Endothelial cell of umbilical vein (primary cell): Measurements from ENCODE around the gene PTMA. TPM values are rescaled to one million over a fixed set of nuclear protein-coding genes. Genes with fewer than 3 reads are reported as not detected.

Experiments
- BruUV-seq: library from RNA; stranded (reverse); fragments of 400-500 nt; replicated peaks from 2 replicates; lab custom pipeline; 2021; lab: Mats Ljungman, UMichigan
- CTCF ChIA-PET: fragments of 300-600, 350-600 bp; sonication (Branson Sonifier 250); formaldehyde crosslinking; loops from one replicate; lab custom pipeline; 2021; ENCODE audit warnings: antibody characterized with exemption, inconsistent platforms; lab: Charles Lee
- POLR2A ChIA-PET: fragments of 300-600, 350-600 bp; sonication (Branson Sonifier 250); formaldehyde crosslinking; loops from one replicate; lab custom pipeline; 2021; ENCODE audit warnings: antibody characterized with exemption, inconsistent platforms; lab: Charles Lee
- DNase-seq: peaks from one replicate; pipeline ENCODE4 v3.0.0-alpha.2; 2011; ENCODE audit warnings: low read depth, low spot score
- FAIRE-seq: peaks from 2 replicates; lab custom pipeline; 2011; peaks lifted over from hg19 to GRCh38; lab: Jason Lieb, UNC
- H2AFZ ChIP-seq: 2 replicates; pipeline ENCODE4 v1.6.0; 2012; ENCODE audit warnings: low read depth, low read length, control low read depth, inconsistent platforms
- H3K27ac ChIP-seq: 2 replicates; pipeline ENCODE4 v1.5.1; 2011; ENCODE audit warnings: low read depth, mild to moderate bottlenecking, control low read depth, low read length, moderate library complexity; ENCODE audit not compliant: insufficient read depth
- H3K27me3 ChIP-seq, 2 experiments: 2 replicates each; pipeline versions ENCODE4 v1.6.0 to v1.6.1; 2011; ENCODE audit warnings: low read length in 2 of 2, mixed read lengths in 1 of 2; ENCODE audit not compliant: control insufficient read depth in 2 of 2, insufficient read depth in 2 of 2
- H3K36me3 ChIP-seq, 2 experiments: 2 replicates in 1 of 2; 3 replicates in 1 of 2; pipeline ENCODE4 v1.5.1; 2011; ENCODE audit warnings: low read length in 2 of 2, mild to moderate bottlenecking in 1 of 2, moderate library complexity in 1 of 2; ENCODE audit not compliant: control insufficient read depth in 2 of 2, insufficient read depth in 2 of 2; ENCODE audit errors: extremely low read depth in 1 of 2
- H3K4me1 ChIP-seq: 3 replicates; pipeline ENCODE4 v1.5.1; 2011; ENCODE audit warnings: mild to moderate bottlenecking, low read length; ENCODE audit not compliant: control insufficient read depth, insufficient read depth; ENCODE audit errors: extremely low read depth
- H3K4me2 ChIP-seq: 2 replicates; pipeline ENCODE4 v1.6.1; 2011; ENCODE audit warnings: low read length, control low read depth, mixed read lengths; ENCODE audit not compliant: insufficient read depth
- H3K4me3 ChIP-seq, 3 experiments: fragments of 200-600 bp in 1 of 3; sonication (generic), shearing (Covaris generic) in 1 of 3; replicated peaks in 1 of 3; 2 replicates each; pipeline ENCODE4 v1.5.1; 2011 to 2016; ENCODE audit warnings: control low read depth in 3 of 3, low read length in 3 of 3, mild to moderate bottlenecking in 2 of 3, inconsistent platforms in 1 of 3, low read depth in 1 of 3, moderate library complexity in 1 of 3; ENCODE audit not compliant: insufficient read depth in 1 of 3
- H3K79me2 ChIP-seq: 2 replicates; pipeline ENCODE4 v1.6.0; 2012; ENCODE audit warnings: low read length, inconsistent platforms; ENCODE audit not compliant: control insufficient read depth, insufficient read depth
- H3K9ac ChIP-seq: replicated peaks from 2 replicates; pipeline ENCODE3; 2011; ENCODE audit warnings: low read length, control low read depth; ENCODE audit not compliant: insufficient read depth; ENCODE audit errors: extremely low read depth
- H3K9me1 ChIP-seq: replicated peaks from 3 replicates; pipeline ENCODE4 v1.6.0; 2011; ENCODE audit warnings: mild to moderate bottlenecking, low read length; ENCODE audit not compliant: control insufficient read depth, insufficient read depth; ENCODE audit errors: extremely low read depth
- H3K9me3 ChIP-seq: replicated peaks from 2 replicates; pipeline ENCODE4 v1.5.1; 2012; ENCODE audit warnings: low read length, inconsistent platforms; ENCODE audit not compliant: control insufficient read depth, insufficient read depth
- H4K20me1 ChIP-seq: replicated peaks from 2 replicates; pipeline ENCODE3; 2011; ENCODE audit warnings: mild to moderate bottlenecking, low read length; ENCODE audit not compliant: control insufficient read depth, insufficient read depth; ENCODE audit errors: extremely low read depth
- EZH2 ChIP-seq: IDR thresholded peaks from 2 replicates; pipeline ENCODE4 v1.6.1; 2012; ENCODE audit warnings: borderline replicate concordance, low read depth, mild to moderate bottlenecking, moderate library complexity, low read length, inconsistent platforms; ENCODE audit not compliant: severe bottlenecking
- FOS ChIP-seq: IDR thresholded peaks from 2 replicates; pipeline ENCODE4 v1.6.1; 2011; ENCODE audit warnings: mild to moderate bottlenecking, low read length, moderate library complexity, borderline replicate concordance; ENCODE audit not compliant: insufficient read depth
- GATA2 ChIP-seq: IDR thresholded peaks from 2 replicates; pipeline ENCODE4 v1.7.0; 2011; ENCODE audit warnings: low read depth, mild to moderate bottlenecking, moderate library complexity, mixed read lengths, low read length; ENCODE audit not compliant: insufficient read length, insufficient read depth
- JUN ChIP-seq: IDR thresholded peaks from 2 replicates; pipeline ENCODE4 v1.6.1; 2011; ENCODE audit warnings: borderline replicate concordance, low read depth; ENCODE audit not compliant: insufficient read length, insufficient read depth
- MYC ChIP-seq: IDR thresholded peaks from one replicate; pipeline ENCODE4 v1.6.1; 2011; ENCODE audit warnings: mild to moderate bottlenecking, low read depth, low read length
- POLR2A ChIP-seq: IDR thresholded peaks from 2 replicates; pipeline ENCODE4 v1.6.1; 2012; ENCODE audit warnings: low read depth, mild to moderate bottlenecking, control low read depth, low read length
- POLR2AphosphoS5 ChIP-seq: IDR thresholded peaks from 2 replicates; pipeline ENCODE4 v1.6.1; 2012; ENCODE audit warnings: low read depth, mild to moderate bottlenecking, control low read depth, low read length, moderate library complexity; ENCODE audit not compliant: insufficient read depth
- dilution Hi-C: fragments of 300-500 bp; cut with MboI; formaldehyde crosslinking; loops from one replicate; pipeline ENCODE4 v1.15.0; 2019; ENCODE audit warnings: low sequenced_read_pairs; ENCODE audit not compliant: extremely low pct_ligation_motif_present
- intact Hi-C: fragments of 100-400 bp; cut with micrococcal nuclease; formaldehyde crosslinking; loops from one replicate; pipeline ENCODE4 v1.10.0; 2022
- polyA plus RNA-seq, 4 experiments: library from polyadenylated mRNA; depleted of rRNA in 3 of 4; stranded (reverse) in 3 of 4; unstranded in 1 of 4; fragments of >200 nt; gene quantifications; 2 replicates each; pipeline versions ENCODE4 v1.2.1 to v1.2.3, GENCODE V29; 2011 to 2012; ENCODE audit warnings: missing spikeins in 1 of 4
- total RNA-seq: library from RNA; stranded (reverse); gene quantifications from 2 replicates; pipeline ENCODE4 v1.2.3, GENCODE V29; 2021
- TF ChIP-seq, protein P1 (sequence below), 2 donors: IDR thresholded peaks; 1 replicate in 1 of 2; 2 replicates in 1 of 2; pipeline ENCODE4 v1.5.1; 2011; ENCODE audit warnings: low read length in 2 of 2, mild to moderate bottlenecking in 2 of 2, moderate library complexity in 2 of 2, control low read depth in 1 of 2, inconsistent platforms in 1 of 2, low read depth in 1 of 2; ENCODE audit not compliant: insufficient read depth in 1 of 2; ENCODE audit errors: extremely low read depth in 1 of 2
- TF ChIP-seq, protein P2 (sequence below): IDR thresholded peaks from 2 replicates; pipeline ENCODE4 v1.6.1; 2011; ENCODE audit not compliant: insufficient read depth, insufficient read length

Gene PTMA
- total and polyA plus RNA-seq, 2 donors (not counting 3 experiments of a cell fraction or from before 2014, with no cell fraction given), result 404 to 1,488 TPM

DNA sequence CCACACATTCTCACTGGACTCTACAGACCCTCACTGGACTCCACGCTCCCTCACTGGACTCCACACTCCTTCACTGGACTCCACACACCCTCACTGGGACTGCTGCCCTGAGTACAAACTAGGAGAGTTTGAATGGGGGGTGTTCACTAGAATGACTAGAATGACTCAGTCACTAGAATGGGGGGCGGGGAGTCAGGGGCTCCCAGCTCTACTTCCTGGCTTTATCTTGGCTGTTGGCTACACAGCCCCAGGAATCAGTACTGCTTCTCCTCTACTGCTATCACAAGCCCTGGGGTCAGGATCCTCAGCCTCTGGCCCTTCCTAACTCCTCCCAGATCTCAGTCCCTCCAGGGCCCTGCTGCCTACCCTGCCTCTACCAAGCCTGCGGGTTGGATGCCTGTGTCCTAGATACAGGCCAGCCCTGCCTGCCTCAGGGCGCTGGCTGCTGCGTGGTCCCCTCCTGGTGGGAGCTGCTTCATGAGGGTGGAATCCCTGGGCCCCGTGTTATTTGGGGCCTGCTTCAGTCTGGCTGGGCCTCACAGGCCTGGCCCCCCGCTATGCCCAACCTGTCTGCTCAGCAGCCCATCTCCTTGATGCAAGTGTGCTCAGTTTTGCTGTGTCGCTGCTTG lies 7.8 kb downstream of the PTMA start:
- Histone ChIP-seq H3K36me3 (peaks cover 11 to 17% of the 10 kb centered on the region in 2 experiments), H2AFZ (peak overlapping the region; percentile 22), H3K9me3 (no peaks in the 10 kb centered on the region), H4K20me1 (no peaks in the 10 kb centered on the region), H3K27ac (no peak overlapping the region), H3K27me3 (no peaks in the 10 kb centered on the region), H3K4me2 (no peak overlapping the region), H3K4me1 (peaks cover 27% of the 10 kb centered on the region), H3K79me2 (peaks cover 15% of the 10 kb centered on the region), H3K9ac (no peak overlapping the region), H3K4me3 (no peak overlapping the region), H3K9me1 (no peaks in the 10 kb centered on the region)
- ChIA-PET POLR2A (no interaction called here), CTCF (interaction anchor here (0.6 to 13.8 kb wide), 21 partner anchors 8 to 233 kb away, joined by 3 to 583 read pairs (median 9); partner anchors contain the start of genes COPS7B, PDE6D and PTMA)
- dilution Hi-C loops, result no loop called here
- DNase-seq, result peak; percentile 35
- FAIRE-seq, result peak; percentile 67
- intact Hi-C loops, result loop anchor here (1.0 to 2.0 kb wide), 6 partner anchors 29 to 153 kb away; no protein-coding TSS in a partner anchor
- BruUV-seq, result no TSS peak
- no peak for TF ChIP-seq POLR2A
- peak; percentile 55 for TF ChIP-seq FOS

GRCh38 chr2:231716666-231717280 lies 8.4 kb downstream of the PTMA start:
- CTCF ChIA-PET, result interaction anchor here (1.0 to 13.8 kb wide), 13 partner anchors 8 to 153 kb away, joined by 3 to 583 read pairs (median 18); partner anchors contain the start of genes COPS7B and PTMA
- POLR2A ChIA-PET, result interaction anchor here (0.7 kb wide), 1 partner anchor 9 kb away, joined by 3 read pairs; no protein-coding TSS in a partner anchor
- Histone ChIP-seq H3K27me3 (no peaks in the 10 kb centered on the region), H3K79me2 (peaks cover 8% of the 10 kb centered on the region), H3K4me1 (peaks cover 22% of the 10 kb centered on the region), H3K9ac (no peak overlapping the region), H2AFZ (no peak overlapping the region), H3K9me1 (no peaks in the 10 kb centered on the region), H3K4me3 (no peak overlapping the region), H3K9me3 (no peaks in the 10 kb centered on the region), H3K27ac (no peak overlapping the region), H3K36me3 (peaks cover 8 to 14% of the 10 kb centered on the region in 2 experiments), H3K4me2 (no peak overlapping the region), H4K20me1 (no peaks in the 10 kb centered on the region)
- no peak for DNase-seq
- no TSS peak for BruUV-seq
- TF ChIP-seq, protein P1, sequence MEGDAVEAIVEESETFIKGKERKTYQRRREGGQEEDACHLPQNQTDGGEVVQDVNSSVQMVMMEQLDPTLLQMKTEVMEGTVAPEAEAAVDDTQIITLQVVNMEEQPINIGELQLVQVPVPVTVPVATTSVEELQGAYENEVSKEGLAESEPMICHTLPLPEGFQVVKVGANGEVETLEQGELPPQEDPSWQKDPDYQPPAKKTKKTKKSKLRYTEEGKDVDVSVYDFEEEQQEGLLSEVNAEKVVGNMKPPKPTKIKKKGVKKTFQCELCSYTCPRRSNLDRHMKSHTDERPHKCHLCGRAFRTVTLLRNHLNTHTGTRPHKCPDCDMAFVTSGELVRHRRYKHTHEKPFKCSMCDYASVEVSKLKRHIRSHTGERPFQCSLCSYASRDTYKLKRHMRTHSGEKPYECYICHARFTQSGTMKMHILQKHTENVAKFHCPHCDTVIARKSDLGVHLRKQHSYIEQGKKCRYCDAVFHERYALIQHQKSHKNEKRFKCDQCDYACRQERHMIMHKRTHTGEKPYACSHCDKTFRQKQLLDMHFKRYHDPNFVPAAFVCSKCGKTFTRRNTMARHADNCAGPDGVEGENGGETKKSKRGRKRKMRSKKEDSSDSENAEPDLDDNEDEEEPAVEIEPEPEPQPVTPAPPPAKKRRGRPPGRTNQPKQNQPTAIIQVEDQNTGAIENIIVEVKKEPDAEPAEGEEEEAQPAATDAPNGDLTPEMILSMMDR (IDR thresholded peaks at IDR 0.05; ENCODE audit: extremely low read depth in 1 of 2, insufficient read depth in 1 of 2, low read depth in 1 of 2, low read length in 2 of 2), result no peak
- no peak for TF ChIP-seq MYC
- no peak for TF ChIP-seq FOS
- TF ChIP-seq EZH2, result no peak
- no peak for TF ChIP-seq POLR2A
- TF ChIP-seq, protein P2, sequence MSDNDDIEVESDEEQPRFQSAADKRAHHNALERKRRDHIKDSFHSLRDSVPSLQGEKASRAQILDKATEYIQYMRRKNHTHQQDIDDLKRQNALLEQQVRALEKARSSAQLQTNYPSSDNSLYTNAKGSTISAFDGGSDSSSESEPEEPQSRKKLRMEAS, result no peak
- TF ChIP-seq POLR2AphosphoS5, result no peak
- no peak for TF ChIP-seq GATA2
- no peak for TF ChIP-seq JUN
- FAIRE-seq, result peak; percentile 68
- dilution Hi-C loops, result no loop called here
- intact Hi-C loops, result loop anchor here (2.0 kb wide), 1 partner anchor 74 kb away; no protein-coding TSS in a partner anchor
